ENCODE results near the gene CHTF8. TPM values are rescaled to one million over a fixed set of nuclear protein-coding genes. Genes with fewer than 3 reads are reported as not detected.
"Not testable (repeated sequence)": the region's sequence is repeated elsewhere in the genome, so short reads cannot be mapped to it uniquely, and the experiment has no call there.

Gene CHTF8
- total and polyA plus RNA-seq, 9 donors = 47.9 to 130 (median 82.6) TPM

GRCh38 chr16:69157196-69157595 is 24.8 kb upstream of the CHTF8 start:
- Histone ChIP-seq H3K4me1 (ENCODE audit: insufficient read depth) (no peaks in the 10 kb centered on the region), H3K36me3 (no peaks in the 10 kb centered on the region), H3K27ac (no peak overlapping the region), H3K27me3 (no peaks in the 10 kb centered on the region), H3K9me3 (no peaks in the 10 kb centered on the region), H3K4me3 (no peak overlapping the region)
- TF ChIP-seq POLR2A (IDR thresholded peaks at IDR 0.05) (no peak), EP300 (IDR thresholded peaks at IDR 0.05) (no peak), CTCF (IDR thresholded peaks at IDR 0.05) (no peak)
- intact Hi-C loops (cut with DNase I) = no loop called here
- WGBS, 3 donors = 62 to 69% (median 67%) methylated on average over 3 of the region's 3 CpGs
- DNase-seq = no peak

- no peak overlapping the region for H3K4me3 ChIP-seq
- no peak overlapping the region for H3K27ac ChIP-seq
- peak in 3 of 5 donors; percentile 34 to 74 (median 46) for DNase-seq
- intact Hi-C loops (cut with DNase I) = loop anchor here in 3 of 4 donors (2.0 to 5.0 kb wide), 2 partner anchors 136 to 137 kb away; no protein-coding TSS in a partner anchor
- TF ChIP-seq EP300 (IDR thresholded peaks at IDR 0.05) = no peak
- TF ChIP-seq CTCF (IDR thresholded peaks at IDR 0.05) = peak; percentile 40 to 86 (median 72)
- H3K4me1 ChIP-seq (ENCODE audit: insufficient read depth) = peaks cover 3% of the 10 kb centered on the region
- WGBS, 3 donors = 49 to 52% (median 51%) methylated on average over 16 of the region's 16 CpGs
- no peaks in the 10 kb centered on the region for H3K36me3 ChIP-seq
- no peaks in the 10 kb centered on the region for H3K9me3 ChIP-seq
- H3K27me3 ChIP-seq = no peaks in the 10 kb centered on the region
These were observed 17.9 kb upstream of the CHTF8 start for GRCh38 chr16:69150146-69150865.

GRCh38 chr16:69149621-69150020 is 17.2 kb upstream of the CHTF8 start:
- DNase-seq; H3K4me1 ChIP-seq (ENCODE audit: insufficient read depth); H3K27me3 ChIP-seq; H3K4me3 ChIP-seq; H3K36me3 ChIP-seq; H3K9me3 ChIP-seq; H3K27ac ChIP-seq: not testable (repeated sequence)
- intact Hi-C loops (cut with DNase I) = loop anchor here (2.0 to 5.0 kb wide), 2 partner anchors 137 to 138 kb away; no protein-coding TSS in a partner anchor
- WGBS, 3 donors = 84 to 87% (median 86%) methylated on average over 9 of the region's 9 CpGs

- Histone ChIP-seq H3K36me3 (no peaks in the 10 kb centered on the region), H3K27me3 (no peaks in the 10 kb centered on the region), H3K4me1 (ENCODE audit: insufficient read depth) (peaks cover 3% of the 10 kb centered on the region), H3K9me3 (no peaks in the 10 kb centered on the region), H3K27ac (peak overlapping the region in 1 of 2 donors; percentile 51), H3K4me3 (no peak overlapping the region)
- TF ChIP-seq POLR2A (IDR thresholded peaks at IDR 0.05) = no peak
- TF ChIP-seq CTCF (IDR thresholded peaks at IDR 0.05) = no peak
- no peak for TF ChIP-seq EP300 (IDR thresholded peaks at IDR 0.05)
- intact Hi-C loops (cut with DNase I) = loop anchor here in 1 of 4 donors (5.0 kb wide), 1 partner anchor 142 kb away; no protein-coding TSS in a partner anchor
- no peak for DNase-seq
- 9 to 17% (median 10%) methylated on average over 4 of the region's 4 CpGs for WGBS, 3 donors
These were observed 13.3 kb upstream of the CHTF8 start for GRCh38 chr16:69145658-69146057.

GRCh38 chr16:69143116-69143515 is 10.7 kb upstream of the CHTF8 start:
- Histone ChIP-seq H3K9me3 (no peaks in the 10 kb centered on the region), H3K4me1 (ENCODE audit: insufficient read depth) (peaks cover 3% of the 10 kb centered on the region), H3K27me3 (no peaks in the 10 kb centered on the region), H3K27ac (no peak overlapping the region), H3K36me3 (no peaks in the 10 kb centered on the region), H3K4me3 (no peak overlapping the region)
- 83 to 89% (median 87%) methylated on average over 11 of the region's 11 CpGs for WGBS, 3 donors
- DNase-seq = no peak
- TF ChIP-seq CTCF (IDR thresholded peaks at IDR 0.05) = no peak
- TF ChIP-seq POLR2A (IDR thresholded peaks at IDR 0.05) = no peak
- no peak for TF ChIP-seq EP300 (IDR thresholded peaks at IDR 0.05)
- intact Hi-C loops (cut with DNase I) = no loop called here

All from ovary (tissue), 9 donors.